Activated T-helper 1 cell treated with anti-CD3 and anti-CD28 coated beads, Interleukin-2, amount 50 U/mL, for 16 hours (primary cell): Measurements from ENCODE around the gene SPDYE8.
A peak's percentile ranks its signal among the peaks of the same experiment; 100 is the strongest.
"Not testable (repeated sequence)": the region's sequence is repeated elsewhere in the genome, so short reads cannot be mapped to it uniquely, and the experiment has no call there.

Experiments
- DNase-seq, 2 donors: peaks; one replicate each; pipeline ENCODE4 v3.0.0-alpha.2; 2020; ENCODE audit warnings: low read depth in 1 of 2, low spot score in 1 of 2

Gene SPDYE8

GRCh38 chr7:73029666-73030065 is at the start of gene SPDYE8:
SPDYE8 (minus strand) TSS chr7:73029766; CDS start chr7:73027966, 1,800 bp downstream.
- not testable (repeated sequence) for DNase-seq

GRCh38 chr7:73057811-73058210 is 28.2 kb upstream of the SPDYE8 start, which contains the start of gene SPDYE11:
SPDYE11 (minus strand) TSS chr7:73057911; CDS start chr7:73056111, 1,800 bp downstream.
- not testable (repeated sequence) for DNase-seq

- not testable (repeated sequence) for DNase-seq
Observed at GRCh38 chr7:73006491-73006890, 23.1 kb downstream of the SPDYE8 start.

GRCh38 chr7:73005693-73006447 is 23.7 kb downstream of the SPDYE8 start:
- peak; percentile 70 to 83 for DNase-seq

- DNase-seq: peak; percentile 44 to 63
Observed at GRCh38 chr7:73005356-73005692, 24.2 kb downstream of the SPDYE8 start.

GRCh38 chr7:72997887-72998468 is 31.6 kb downstream of the SPDYE8 start:
- DNase-seq: not testable (repeated sequence)

- DNase-seq: not testable (repeated sequence)
Observed at GRCh38 chr7:72997447-72997846, 32.1 kb downstream of the SPDYE8 start.

- DNase-seq: not testable (repeated sequence)
Observed at GRCh38 chr7:72995484-72995883, 34.1 kb downstream of the SPDYE8 start.

GRCh38 chr7:72990146-72990913 is 39.2 kb downstream of the SPDYE8 start:
- not testable (repeated sequence) for DNase-seq

- not testable (repeated sequence) for DNase-seq
Observed at GRCh38 chr7:72982084-72982483, 47.5 kb downstream of the SPDYE8 start.

GRCh38 chr7:72980382-72980781 is 49.2 kb downstream of the SPDYE8 start:
- not testable (repeated sequence) for DNase-seq

- not testable (repeated sequence) for DNase-seq
Observed at GRCh38 chr7:72976434-72976833, 53.1 kb downstream of the SPDYE8 start.

- not testable (repeated sequence) for DNase-seq
Observed at GRCh38 chr7:72975656-72976286, 53.8 kb downstream of the SPDYE8 start.

GRCh38 chr7:72974781-72975180 is 54.8 kb downstream of the SPDYE8 start:
- DNase-seq: not testable (repeated sequence)

GRCh38 chr7:72971505-72971904 is 58.1 kb downstream of the SPDYE8 start:
- not testable (repeated sequence) for DNase-seq
